ENCODE measurements around the gene FXYD7. TPM values are rescaled to one million over a fixed set of nuclear protein-coding genes. Genes with fewer than 3 reads are reported as not detected.
A peak's percentile ranks its signal among the peaks of the same experiment; 100 is the strongest.
"Not testable (repeated sequence)": the region's sequence is repeated elsewhere in the genome, so short reads cannot be mapped to it uniquely, and the experiment has no call there.

The FXYD7 gene
- total RNA-seq, 2 experiments from 2014 or later = 0.77 to 0.93 TPM

DNA sequence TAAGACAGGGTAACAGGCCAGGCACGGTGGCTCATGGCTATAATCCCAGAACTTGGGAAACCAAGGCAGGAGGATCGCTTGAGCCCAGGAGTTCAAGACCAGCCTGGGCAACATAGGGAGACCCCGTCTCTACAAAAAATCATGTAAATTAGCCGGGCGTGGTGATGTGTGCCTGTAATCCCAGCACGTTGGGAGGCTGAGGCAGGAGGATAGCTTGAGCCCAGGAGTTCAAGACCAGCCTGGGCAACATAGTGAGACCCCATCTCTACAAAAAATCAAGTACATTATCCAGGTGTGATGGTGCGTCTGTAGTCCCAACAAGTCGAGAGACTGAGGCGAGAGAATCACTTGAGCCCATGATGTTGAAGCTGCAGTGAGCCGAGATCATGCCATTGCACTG is 39.4 kb upstream of the FXYD7 start:
- intact Hi-C loops (cut with micrococcal nuclease) = loop anchor here (10.0 kb wide), 1 partner anchor 921 kb away; no protein-coding TSS in a partner anchor
- H3K4me3 Mint-ChIP-seq; POLR2A ChIA-PET; H3K9me3 Mint-ChIP-seq; H3K27me3 Mint-ChIP-seq; DNase-seq; H3K36me3 Mint-ChIP-seq; H3K27ac Mint-ChIP-seq; H3K4me1 Mint-ChIP-seq (ENCODE audit: low read depth): not testable (repeated sequence)
- CTCF ChIA-PET = interaction anchor here (1.4 kb wide), 1 partner anchor 36 kb away, joined by 4 read pairs; no protein-coding TSS in a partner anchor

DNA sequence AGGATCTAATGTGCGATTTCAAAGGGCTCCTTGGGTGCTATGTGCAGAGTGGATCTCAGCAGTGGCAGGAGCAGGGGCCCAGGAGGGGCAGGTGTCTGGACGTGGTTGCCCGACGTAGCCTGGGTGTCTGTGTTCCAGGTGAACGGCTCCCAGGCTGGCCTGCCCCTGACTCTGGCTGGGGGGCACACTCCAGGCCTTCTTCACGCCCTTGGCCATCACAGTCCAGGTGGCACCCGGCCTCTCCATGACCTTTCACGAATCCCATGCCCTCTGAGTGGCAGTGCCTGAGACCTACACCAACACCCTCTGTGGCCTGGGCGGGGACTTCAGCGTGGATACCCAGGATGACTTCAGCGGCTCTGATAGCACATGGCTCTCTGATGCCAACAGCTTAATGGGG is 38.7 kb upstream of the FXYD7 start:
- intact Hi-C loops (cut with micrococcal nuclease) = loop anchor here (10.0 kb wide), 1 partner anchor 920 kb away; no protein-coding TSS in a partner anchor
- no peaks in the 10 kb centered on the region for H3K9me3 Mint-ChIP-seq
- no peak for DNase-seq
- no peak overlapping the region for H3K4me3 Mint-ChIP-seq
- no peak overlapping the region for H3K27ac Mint-ChIP-seq
- ChIA-PET CTCF (interaction anchor here (1.4 kb wide), 1 partner anchor 37 kb away, joined by 4 read pairs; no protein-coding TSS in a partner anchor), POLR2A (no interaction called here)
- H3K36me3 Mint-ChIP-seq = no peaks in the 10 kb centered on the region
- peaks cover 10% of the 10 kb centered on the region for H3K4me1 Mint-ChIP-seq (ENCODE audit: low read depth)
- H3K27me3 Mint-ChIP-seq = no peaks in the 10 kb centered on the region

- H3K4me3 Mint-ChIP-seq = no peak overlapping the region
- POLR2A ChIA-PET = no interaction called here
- CTCF ChIA-PET = no interaction called here
- no peaks in the 10 kb centered on the region for H3K36me3 Mint-ChIP-seq
- H3K9me3 Mint-ChIP-seq = no peaks in the 10 kb centered on the region
- no peak for DNase-seq
- intact Hi-C loops (cut with micrococcal nuclease) = loop anchor here (10.0 kb wide), 1 partner anchor 920 kb away; no protein-coding TSS in a partner anchor
- H3K27ac Mint-ChIP-seq = no peak overlapping the region
- H3K4me1 Mint-ChIP-seq (ENCODE audit: low read depth) = peaks cover 10% of the 10 kb centered on the region
- no peaks in the 10 kb centered on the region for H3K27me3 Mint-ChIP-seq
These were observed 38.0 kb upstream of the FXYD7 start for GRCh38 chr19:35105047-35105410.

GRCh38 chr19:35105411-35106290 is 37.4 kb upstream of the FXYD7 start:
- intact Hi-C loops (cut with micrococcal nuclease) = loop anchor here (10.0 kb wide), 1 partner anchor 919 kb away; no protein-coding TSS in a partner anchor
- ChIA-PET POLR2A (no interaction called here), CTCF (interaction anchor here (2.4 kb wide), 1 partner anchor 39 kb away, joined by 6 read pairs; no protein-coding TSS in a partner anchor)
- Mint-ChIP-seq H3K27me3 (no peaks in the 10 kb centered on the region), H3K9me3 (no peaks in the 10 kb centered on the region), H3K4me3 (no peak overlapping the region), H3K36me3 (no peaks in the 10 kb centered on the region), H3K4me1 (ENCODE audit: low read depth) (peaks cover 10% of the 10 kb centered on the region), H3K27ac (no peak overlapping the region)
- no peak for DNase-seq

- POLR2A ChIA-PET = no interaction called here
- DNase-seq = no peak
- CTCF ChIA-PET = interaction anchor here (2.4 kb wide), 1 partner anchor 40 kb away, joined by 6 read pairs; no protein-coding TSS in a partner anchor
- Mint-ChIP-seq H3K9me3 (no peaks in the 10 kb centered on the region), H3K36me3 (no peaks in the 10 kb centered on the region), H3K27me3 (no peaks in the 10 kb centered on the region), H3K4me3 (no peak overlapping the region), H3K4me1 (ENCODE audit: low read depth) (peaks cover 10% of the 10 kb centered on the region), H3K27ac (no peak overlapping the region)
- intact Hi-C loops (cut with micrococcal nuclease) = loop anchor here (10.0 kb wide), 1 partner anchor 919 kb away; no protein-coding TSS in a partner anchor
These were observed 36.8 kb upstream of the FXYD7 start for GRCh38 chr19:35106291-35106583.

DNA sequence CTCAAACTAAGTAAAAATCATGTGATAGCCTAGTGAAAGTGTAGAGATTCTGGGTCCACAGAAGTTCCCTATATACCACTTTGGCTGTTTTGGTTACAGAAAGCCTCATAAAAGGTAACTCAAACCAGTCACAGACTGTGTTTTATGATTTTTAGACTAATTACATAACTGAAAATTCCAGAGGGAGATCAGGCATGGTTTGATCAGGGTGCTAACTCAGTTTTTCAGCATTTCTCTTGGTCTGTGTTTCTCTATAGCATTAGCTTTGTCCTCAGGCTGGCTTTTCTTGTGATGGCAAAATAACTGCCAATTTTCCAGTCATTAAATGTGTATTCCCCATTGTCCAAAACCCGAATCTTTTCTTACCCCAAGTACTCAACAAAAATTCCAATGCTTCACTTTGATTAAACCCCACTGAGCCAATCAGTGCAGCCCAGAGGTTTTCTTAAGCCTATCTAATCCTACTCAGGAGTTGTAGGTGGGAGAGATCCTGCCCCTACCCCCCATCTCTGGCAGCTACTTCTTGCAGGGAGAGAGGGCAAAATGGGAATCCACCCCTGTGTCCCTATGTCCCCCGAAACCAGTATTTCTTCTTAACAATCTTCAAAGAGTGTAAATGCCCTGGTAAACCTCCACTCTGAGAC is 36.0 kb upstream of the FXYD7 start:
- CTCF ChIA-PET = interaction anchor here (0.9 to 2.4 kb wide), 2 partner anchors 41 to 62 kb away, joined by 3 to 6 read pairs; no protein-coding TSS in a partner anchor
- Mint-ChIP-seq H3K27me3 (no peaks in the 10 kb centered on the region), H3K9me3 (no peaks in the 10 kb centered on the region), H3K4me1 (ENCODE audit: low read depth) (peaks cover 10% of the 10 kb centered on the region), H3K4me3 (no peak overlapping the region), H3K27ac (no peak overlapping the region), H3K36me3 (no peaks in the 10 kb centered on the region)
- intact Hi-C loops (cut with micrococcal nuclease) = loop anchor here (10.0 kb wide), 1 partner anchor 918 kb away; no protein-coding TSS in a partner anchor
- no peak for DNase-seq
- POLR2A ChIA-PET = no interaction called here

- ChIA-PET CTCF (interaction anchor here (2.4 kb wide), 1 partner anchor 41 kb away, joined by 6 read pairs; no protein-coding TSS in a partner anchor), POLR2A (no interaction called here)
- intact Hi-C loops (cut with micrococcal nuclease) = loop anchor here (10.0 kb wide), 1 partner anchor 917 kb away; no protein-coding TSS in a partner anchor
- Mint-ChIP-seq H3K36me3 (no peaks in the 10 kb centered on the region), H3K4me3 (no peak overlapping the region), H3K9me3 (no peaks in the 10 kb centered on the region), H3K27ac (no peak overlapping the region), H3K27me3 (no peaks in the 10 kb centered on the region), H3K4me1 (ENCODE audit: low read depth) (peaks cover 10% of the 10 kb centered on the region)
- peak; percentile 44 for DNase-seq
These were observed 35.5 kb upstream of the FXYD7 start for GRCh38 chr19:35107545-35107944.

- DNase-seq = no peak
- Mint-ChIP-seq H3K4me1 (ENCODE audit: low read depth) (peaks cover 10% of the 10 kb centered on the region), H3K9me3 (no peaks in the 10 kb centered on the region), H3K27ac (no peak overlapping the region), H3K4me3 (no peak overlapping the region), H3K27me3 (no peaks in the 10 kb centered on the region), H3K36me3 (no peaks in the 10 kb centered on the region)
- CTCF ChIA-PET = interaction anchor here (0.7 kb wide), 1 partner anchor 313 kb away, joined by 3 read pairs; no protein-coding TSS in a partner anchor
- intact Hi-C loops (cut with micrococcal nuclease) = loop anchor here (10.0 kb wide), 1 partner anchor 916 kb away; no protein-coding TSS in a partner anchor
- POLR2A ChIA-PET = no interaction called here
These were observed 34.3 kb upstream of the FXYD7 start for GRCh38 chr19:35108730-35109129.

GRCh38 chr19:35109395-35110112 is 33.5 kb upstream of the FXYD7 start:
- Mint-ChIP-seq H3K36me3 (no peaks in the 10 kb centered on the region), H3K4me1 (ENCODE audit: low read depth) (peaks cover 11% of the 10 kb centered on the region), H3K4me3 (no peak overlapping the region), H3K9me3 (no peaks in the 10 kb centered on the region), H3K27me3 (no peaks in the 10 kb centered on the region), H3K27ac (no peak overlapping the region)
- no peak for DNase-seq
- ChIA-PET CTCF (interaction anchor here (0.7 to 3.0 kb wide), 3 partner anchors 26 to 314 kb away, joined by 3 to 15 read pairs (median 4); partner anchors contain the start of gene LGI4), POLR2A (no interaction called here)
- intact Hi-C loops (cut with micrococcal nuclease) = loop anchor here (10.0 kb wide), 1 partner anchor 915 kb away; no protein-coding TSS in a partner anchor

- Mint-ChIP-seq H3K27ac (no peak overlapping the region), H3K4me1 (ENCODE audit: low read depth) (peaks cover 13% of the 10 kb centered on the region), H3K9me3 (no peaks in the 10 kb centered on the region), H3K36me3 (no peaks in the 10 kb centered on the region), H3K27me3 (no peaks in the 10 kb centered on the region), H3K4me3 (no peak overlapping the region)
- POLR2A ChIA-PET = no interaction called here
- intact Hi-C loops (cut with micrococcal nuclease) = no loop called here
- no peak for DNase-seq
- CTCF ChIA-PET = interaction anchor here (1.1 to 3.0 kb wide), 3 partner anchors 25 to 67 kb away, joined by 3 to 15 read pairs (median 6); partner anchors contain the start of gene LGI4
These were observed 32.1 kb upstream of the FXYD7 start for GRCh38 chr19:35110974-35111373.

DNA sequence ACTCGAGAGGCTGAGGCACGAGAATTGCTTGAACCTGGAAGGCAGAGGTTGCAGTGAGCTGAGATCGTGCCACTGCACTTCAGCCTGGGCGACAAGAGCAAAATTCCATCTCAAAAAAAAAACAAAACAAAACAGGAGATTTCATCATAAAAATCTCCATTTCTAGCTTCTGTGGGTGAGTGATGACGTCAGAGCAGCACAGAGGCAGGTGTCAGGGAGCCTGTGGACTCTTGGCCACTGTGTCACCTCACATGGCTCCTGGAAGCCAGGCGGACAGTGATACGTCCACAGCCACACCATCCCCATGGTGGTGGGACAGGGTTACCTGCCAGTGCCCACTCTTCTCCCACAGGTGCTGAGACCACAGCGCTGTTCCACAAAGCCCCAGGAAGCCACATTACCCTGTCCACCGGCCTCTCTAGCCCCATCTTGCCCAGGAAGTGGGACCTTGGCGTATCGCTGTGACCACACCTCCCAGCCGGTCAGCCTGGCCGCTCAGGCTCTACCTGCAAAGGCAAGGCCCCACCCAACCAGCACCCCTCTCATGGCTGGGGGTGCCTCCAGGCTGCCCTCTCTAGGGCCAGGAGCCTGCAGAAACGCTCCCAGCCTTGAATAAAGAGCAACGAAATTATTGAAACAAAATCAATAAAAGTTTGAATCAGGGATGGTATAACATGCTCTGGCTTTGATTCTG is 29.9 kb upstream of the FXYD7 start:
- ChIA-PET POLR2A (no interaction called here), CTCF (interaction anchor here (3.0 kb wide), 1 partner anchor 23 kb away, joined by 15 read pairs; the partner anchor contains the start of gene LGI4)
- Mint-ChIP-seq H3K27ac (no peak overlapping the region), H3K4me1 (ENCODE audit: low read depth) (peaks cover 3% of the 10 kb centered on the region), H3K9me3 (no peaks in the 10 kb centered on the region), H3K27me3 (no peaks in the 10 kb centered on the region), H3K36me3 (no peaks in the 10 kb centered on the region), H3K4me3 (no peak overlapping the region)
- intact Hi-C loops (cut with micrococcal nuclease) = no loop called here
- no peak for DNase-seq
